ENCODE data around the gene ULBP1.
A peak's percentile ranks its signal among the peaks of the same experiment; 100 is the strongest.
"Not testable (repeated sequence)": the region's sequence is repeated elsewhere in the genome, so short reads cannot be mapped to it uniquely, and the experiment has no call there.

ULBP1 gene

GRCh38 chr6:149933461-149933860, 30.3 kb upstream of the ULBP1 start:
- DNase-seq, result no peak

- peak; percentile 68 for DNase-seq
Measured at GRCh38 chr6:149934249-149935156, 29.2 kb upstream of the ULBP1 start.

DNA sequence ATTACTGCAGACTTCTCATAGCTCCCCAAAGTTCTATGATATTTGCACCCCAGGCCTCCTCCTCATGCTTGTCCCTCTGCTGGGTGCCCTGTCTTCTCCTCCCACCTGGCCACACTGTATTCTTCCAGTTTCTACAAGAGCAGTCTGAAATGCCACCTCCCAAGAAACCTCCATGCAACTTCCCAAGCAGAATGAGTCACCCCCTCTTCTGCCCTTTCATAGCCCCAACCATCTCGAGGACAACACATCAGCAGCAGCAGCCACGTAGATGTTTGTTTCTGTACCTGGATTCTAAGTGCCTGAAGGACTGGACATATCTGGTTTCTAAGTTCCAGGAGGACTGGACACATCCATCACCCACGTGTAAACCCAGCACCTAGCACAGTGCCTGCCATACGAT, 28.5 kb upstream of the ULBP1 start:
- DNase-seq, result no peak

DNA sequence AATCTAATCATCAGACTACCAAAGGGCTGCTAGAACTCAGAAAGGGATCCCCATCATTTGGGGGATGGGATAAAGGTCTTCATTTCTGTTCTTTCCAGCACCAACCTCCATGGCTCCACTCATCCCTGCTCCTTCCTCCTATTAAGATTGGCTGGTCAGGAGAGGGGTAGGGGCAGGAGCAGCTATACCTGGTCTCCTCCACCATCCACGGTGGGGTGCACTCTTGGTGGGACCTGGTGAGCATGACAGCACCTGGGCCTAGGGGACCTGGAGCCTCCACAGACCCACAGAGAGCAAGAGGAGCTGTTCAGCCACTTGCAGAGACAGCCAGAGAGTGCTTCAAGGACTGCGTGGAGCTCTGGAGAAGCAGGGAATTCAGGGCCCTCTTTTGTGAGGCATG, 28.1 kb upstream of the ULBP1 start:
- no peak for DNase-seq

DNA sequence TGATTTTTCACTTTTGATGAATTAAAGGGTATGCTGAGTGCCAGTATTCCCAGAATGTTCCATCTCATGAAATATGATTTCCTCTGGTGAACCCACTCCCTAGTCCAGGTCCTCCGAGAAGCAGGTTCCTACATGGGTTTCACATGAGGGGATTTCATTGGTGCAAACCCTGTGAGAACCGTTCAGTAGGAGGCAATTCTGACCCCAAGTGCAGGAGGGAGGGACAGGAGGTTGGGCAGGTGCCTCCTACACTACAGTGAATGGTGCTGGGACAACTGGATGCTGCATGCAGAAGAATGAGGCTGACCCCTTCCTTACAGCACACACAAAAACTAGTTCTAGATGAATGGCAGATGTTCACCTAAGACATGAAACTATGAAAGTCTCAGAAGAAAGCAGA, 27.0 kb upstream of the ULBP1 start:
- no peak for DNase-seq

DNA sequence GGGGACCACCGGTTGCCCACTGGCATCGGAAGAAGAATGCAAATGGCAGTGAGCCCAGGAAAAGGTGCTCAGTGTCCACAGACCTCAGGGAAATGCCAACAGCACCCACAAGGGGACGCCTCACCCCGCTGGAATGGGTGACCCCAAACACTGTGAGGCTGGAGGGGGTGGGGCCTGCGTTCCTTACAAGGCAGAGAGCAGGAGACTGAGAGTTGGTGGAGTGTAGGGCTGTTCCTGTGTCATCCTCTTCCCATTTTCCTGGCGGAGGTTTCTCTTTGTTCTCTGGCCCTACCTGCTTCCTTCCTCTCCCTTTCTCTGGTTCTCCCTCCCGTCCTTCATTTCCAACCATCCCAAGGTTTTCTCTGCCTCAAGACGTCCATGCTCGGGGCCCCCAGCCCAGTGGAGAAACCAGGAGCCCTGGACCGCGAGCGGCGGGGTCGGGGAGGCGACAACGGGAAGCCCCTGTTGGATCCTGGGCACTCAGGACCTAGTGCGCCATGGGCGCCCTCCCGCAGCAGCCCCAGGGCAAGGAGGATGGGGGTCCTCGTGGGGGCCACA, 25.7 kb upstream of the ULBP1 start:
- DNase-seq, result not testable (repeated sequence)

DNA sequence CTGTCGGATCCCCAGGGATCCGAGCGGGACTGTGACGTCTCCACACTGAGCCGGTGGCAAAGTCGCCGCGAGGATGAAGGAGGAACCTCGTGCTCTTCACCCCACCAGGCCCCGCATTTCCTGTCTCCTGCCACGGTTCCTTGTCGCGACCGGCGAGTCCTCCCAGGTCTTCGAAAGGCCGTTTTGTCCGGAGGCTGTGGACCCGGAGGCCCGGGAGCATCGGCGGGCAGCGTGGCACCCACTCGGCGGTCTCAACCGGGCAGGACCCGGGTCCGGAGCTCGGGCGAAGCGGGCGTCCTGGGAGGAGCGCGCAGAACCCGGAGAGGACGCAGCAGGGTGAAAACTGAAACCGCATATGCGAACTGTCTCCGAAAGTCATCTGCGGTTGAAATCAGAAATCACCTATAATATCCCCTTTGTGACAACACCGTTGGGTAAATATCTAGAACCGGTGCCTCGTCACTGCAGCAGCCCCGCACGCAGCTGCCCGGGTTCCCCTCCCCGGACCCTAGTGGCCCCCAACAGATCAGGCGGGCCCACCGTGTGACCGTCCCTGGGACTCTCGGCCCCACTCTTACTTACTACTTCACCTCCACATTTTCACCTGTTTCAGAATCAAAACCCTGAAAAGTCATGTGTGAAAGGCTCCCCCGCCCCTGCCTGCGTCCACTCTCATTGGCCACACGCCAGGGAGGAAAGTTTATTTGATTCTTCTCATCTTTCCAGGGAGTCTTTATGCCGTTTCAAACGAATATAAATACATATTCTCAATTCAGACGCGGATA, 25.0 kb upstream of the ULBP1 start:
- DNase-seq, result no peak

DNA sequence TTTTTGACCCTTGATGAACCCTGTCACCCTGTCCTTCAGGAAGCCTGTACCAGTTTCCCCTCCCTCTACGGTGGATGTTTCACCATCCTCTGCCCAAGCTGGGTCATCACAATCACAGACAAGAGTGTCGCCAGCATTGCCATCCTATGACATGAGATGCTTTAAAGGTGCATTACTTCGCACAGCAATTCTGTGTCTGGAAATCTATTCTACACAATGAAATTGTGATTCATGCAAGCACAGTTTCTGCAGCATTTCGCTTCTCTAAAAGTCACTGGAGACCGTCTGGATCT, 24.4 kb upstream of the ULBP1 start:
- DNase-seq, result no peak

- DNase-seq, result no peak
Measured at GRCh38 chr6:149939909-149940671, 23.7 kb upstream of the ULBP1 start.

GRCh38 chr6:149940672-149940982, 23.1 kb upstream of the ULBP1 start:
- no peak for DNase-seq

DNA sequence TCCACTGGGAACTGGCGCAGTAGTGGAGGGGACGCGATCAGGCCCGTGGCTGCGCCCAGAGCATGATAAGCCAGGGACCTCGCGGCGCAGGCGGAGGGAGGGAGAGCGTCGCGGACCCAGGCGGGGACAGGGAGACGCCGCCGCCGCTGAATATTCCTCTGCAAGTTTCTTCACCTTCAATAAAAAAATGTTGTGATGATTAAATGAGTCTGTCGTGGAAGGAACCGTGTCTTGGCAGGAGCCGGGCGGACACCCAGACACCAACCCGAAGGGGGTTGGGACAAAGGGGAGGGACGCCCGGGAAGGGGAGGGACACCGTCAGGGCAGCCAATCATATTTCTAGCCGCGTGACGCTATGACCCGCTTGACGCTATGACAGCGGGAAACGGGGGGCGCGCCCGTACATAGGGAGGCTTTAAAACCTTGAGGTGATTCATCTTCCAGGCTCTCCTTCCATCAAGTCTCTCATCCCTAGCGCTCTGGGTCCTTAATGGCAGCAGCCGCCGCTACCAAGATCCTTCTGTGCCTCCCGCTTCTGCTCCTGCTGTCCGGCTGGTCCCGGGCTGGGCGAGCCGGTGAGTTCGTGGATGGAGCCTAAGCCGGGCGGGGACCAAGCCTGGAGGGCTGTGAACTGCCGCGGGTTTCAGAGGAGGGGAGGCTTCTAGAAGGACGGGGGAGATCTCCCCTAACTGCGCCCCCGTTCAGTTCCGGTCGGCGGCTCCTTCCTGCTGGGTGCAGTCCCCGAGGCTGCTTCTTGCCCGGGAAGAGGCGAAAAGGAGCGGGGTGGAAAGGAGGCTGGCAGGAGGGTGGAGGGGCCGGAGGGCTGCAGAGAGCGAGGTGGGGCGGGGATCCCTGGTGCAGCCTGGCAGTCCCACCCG, 21.9 kb upstream of the ULBP1 start, which contains the start of gene ULBP2:
Gene ULBP2 (plus strand): TSS at position 432 of the 878 bp plus-strand sequence. CDS start 59 bp downstream, at position 491.
- DNase-seq, result peak; percentile 69

- DNase-seq, result no peak
Measured at GRCh38 chr6:149942461-149942829, 21.3 kb upstream of the ULBP1 start.

GRCh38 chr6:149943321-149943720, 20.4 kb upstream of the ULBP1 start:
- not testable (repeated sequence) for DNase-seq

GRCh38 chr6:149945276-149945675, 18.5 kb upstream of the ULBP1 start:
- not testable (repeated sequence) for DNase-seq

GRCh38 chr6:149946631-149947030, 17.1 kb upstream of the ULBP1 start:
- not testable (repeated sequence) for DNase-seq

DNA sequence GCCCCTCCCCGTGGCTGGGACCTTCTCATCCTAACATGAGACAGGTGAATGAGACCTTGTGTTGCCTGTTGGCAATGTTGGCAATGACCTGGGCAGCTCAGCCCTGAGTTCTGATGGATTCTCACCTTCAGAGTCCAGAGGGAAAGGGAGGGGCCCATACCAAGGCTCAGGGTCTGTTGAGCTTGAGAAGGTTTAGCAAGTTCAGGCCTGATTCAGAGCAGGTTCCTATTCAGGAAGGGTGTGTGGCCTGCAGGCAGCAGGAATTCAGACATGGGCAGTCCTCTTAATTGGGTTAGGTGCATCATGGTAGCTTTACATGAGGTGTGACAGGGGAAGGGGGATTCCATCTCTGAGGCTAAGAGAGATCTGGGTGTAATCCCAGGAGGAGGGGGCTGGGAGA, 16.2 kb upstream of the ULBP1 start:
- DNase-seq, result not testable (repeated sequence)

GRCh38 chr6:149948011-149948410, 15.7 kb upstream of the ULBP1 start:
- DNase-seq, result no peak

DNA sequence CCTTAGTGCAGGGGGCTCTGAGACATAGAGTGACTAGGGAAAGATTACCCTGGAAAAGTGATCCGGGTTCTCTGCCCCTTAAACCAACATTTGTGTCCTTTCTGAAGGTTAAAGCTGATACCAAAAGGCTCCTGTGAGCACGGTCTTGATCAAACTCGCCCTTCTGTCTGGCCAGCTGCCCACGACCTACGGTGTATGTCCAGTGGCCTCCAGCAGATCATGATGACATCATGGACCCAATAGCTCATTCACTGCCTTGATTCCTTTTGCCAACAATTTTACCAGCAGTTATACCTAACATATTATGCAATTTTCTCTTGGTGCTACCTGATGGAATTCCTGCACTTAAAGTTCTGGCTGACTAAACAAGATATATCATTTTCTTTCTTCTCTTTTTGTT, 15.1 kb upstream of the ULBP1 start:
- no peak for DNase-seq

DNA sequence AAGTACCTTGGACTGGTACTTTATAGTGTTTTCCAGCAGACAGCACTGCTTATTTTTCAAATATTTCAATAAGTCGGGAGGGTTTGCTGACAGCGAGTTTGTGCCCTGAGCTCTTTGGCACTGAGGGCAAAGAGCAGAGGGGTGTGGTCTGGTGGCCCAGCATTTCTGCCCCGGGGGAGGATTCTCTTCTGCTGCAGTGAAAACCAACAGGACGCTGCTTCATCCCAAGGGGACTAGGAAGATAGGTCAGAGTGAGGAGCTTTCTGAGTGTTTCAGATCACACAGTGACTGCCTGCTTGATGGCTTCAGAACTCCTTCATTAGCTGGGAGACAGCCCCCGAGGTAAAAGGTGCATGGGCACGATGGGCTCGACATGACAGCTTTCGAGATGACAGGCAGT, 13.3 kb upstream of the ULBP1 start:
- no peak for DNase-seq

GRCh38 chr6:149951096-149951495, 12.6 kb upstream of the ULBP1 start:
- no peak for DNase-seq

GRCh38 chr6:149951626-149952025, 12.1 kb upstream of the ULBP1 start:
- DNase-seq, result no peak

DNA sequence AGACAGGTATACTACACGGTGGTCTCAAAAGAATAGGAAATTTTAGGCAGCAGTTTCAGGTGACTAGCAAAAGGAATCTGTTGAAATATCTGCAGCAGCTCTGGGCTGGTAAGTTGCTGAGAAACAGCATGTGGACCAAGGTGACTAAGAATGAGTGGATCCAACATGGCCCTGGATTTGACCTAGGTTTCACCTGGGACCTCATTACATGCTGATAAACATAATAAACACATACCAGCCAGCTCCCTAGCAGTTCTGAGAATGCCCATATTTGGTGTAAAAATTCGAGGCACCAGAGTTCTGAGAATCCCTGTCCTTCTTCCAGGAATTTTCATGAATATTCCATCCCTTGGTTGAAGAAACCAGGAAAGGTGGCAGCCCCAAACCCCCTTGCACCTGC, 10.4 kb upstream of the ULBP1 start:
- DNase-seq, result not testable (repeated sequence)
